Naive thymus-derived CD4-positive, alpha-beta T cell (primary cell): ENCODE measurements around the gene PRR16. TPM values are rescaled to one million over a fixed set of nuclear protein-coding genes. Genes with fewer than 3 reads are reported as not detected.

Experiments used
- ATAC-seq: fragments of 150-1000 bp; cut with Tn5 transposase; 2 replicates; pipeline ENCODE4 v1.10.0; 2021; ENCODE audit warnings: mild to moderate bottlenecking, moderate library complexity
- CTCF ChIA-PET: fragments of 350-600 bp; sonication (Branson Sonifier 250); formaldehyde crosslinking; loops from one replicate; lab custom pipeline; 2021; ENCODE audit warnings: antibody characterized with exemption; lab: Charles Lee
- POLR2A ChIA-PET: fragments of 350-600 bp; sonication (Branson Sonifier 250); formaldehyde crosslinking; loops from one replicate; lab custom pipeline; 2021; ENCODE audit warnings: antibody characterized with exemption, inconsistent platforms; lab: Charles Lee
- DNase-seq, 9 donors: peaks; one replicate each; pipeline versions ENCODE4 v3.0.0 to v3.0.0-alpha.2; 2020 to 2022; ENCODE audit warnings: mixed read lengths in 1 of 9
- H3K27ac ChIP-seq: one replicate; pipeline ENCODE4 v1.7.0; 2013; ENCODE audit warnings: mild to moderate bottlenecking, low read depth, low read length, moderate library complexity
- H3K27me3 ChIP-seq, 2 donors: one replicate each; pipeline ENCODE4 v1.7.0; 2013; ENCODE audit warnings: low read length in 2 of 2, mild to moderate bottlenecking in 2 of 2, moderate library complexity in 2 of 2; ENCODE audit not compliant: control insufficient read depth in 2 of 2, insufficient read depth in 2 of 2
- H3K36me3 ChIP-seq, 3 experiments: 1 replicate in 2 of 3; 2 replicates in 1 of 3; pipeline ENCODE4 v1.7.0; 2013; ENCODE audit warnings: low read length in 3 of 3, mild to moderate bottlenecking in 3 of 3, moderate library complexity in 1 of 3; ENCODE audit not compliant: insufficient read depth in 3 of 3, control insufficient read depth in 2 of 3
- H3K4me1 ChIP-seq, 2 donors: one replicate each; pipeline ENCODE4 v1.7.0; 2013; ENCODE audit warnings: low read length in 2 of 2, mild to moderate bottlenecking in 2 of 2, moderate library complexity in 1 of 2; ENCODE audit not compliant: control insufficient read depth in 2 of 2, insufficient read depth in 2 of 2
- H3K4me3 ChIP-seq: 2 replicates; pipeline ENCODE4 v1.7.0; 2013; ENCODE audit warnings: mild to moderate bottlenecking, low read length
- H3K9me3 ChIP-seq, 3 experiments: 1 replicate in 2 of 3; 2 replicates in 1 of 3; pipeline ENCODE4 v1.7.0; 2013; ENCODE audit warnings: low read length in 3 of 3; ENCODE audit not compliant: control insufficient read depth in 2 of 3
- H3K27ac Mint-ChIP-seq, 9 donors: one replicate each; pipeline ENCODE4 v1.8.0; 2020 to 2022; ENCODE audit warnings: mixed read lengths in 9 of 9, mild to moderate bottlenecking in 8 of 9, moderate library complexity in 5 of 9, inconsistent platforms in 2 of 9
- H3K27me3 Mint-ChIP-seq, 5 donors: one replicate each; pipeline ENCODE4 v1.8.0; 2021 to 2022; ENCODE audit warnings: mixed read lengths in 5 of 5, mild to moderate bottlenecking in 1 of 5
- H3K36me3 Mint-ChIP-seq, 5 donors: one replicate each; pipeline ENCODE4 v1.8.0; 2020 to 2022; ENCODE audit warnings: mixed read lengths in 5 of 5, mild to moderate bottlenecking in 3 of 5, inconsistent platforms in 1 of 5
- H3K4me1 Mint-ChIP-seq, 7 donors: one replicate each; pipeline ENCODE4 v1.8.0; 2020 to 2022; ENCODE audit warnings: mixed read lengths in 7 of 7, mild to moderate bottlenecking in 3 of 7, inconsistent platforms in 1 of 7
- H3K4me3 Mint-ChIP-seq, 10 donors: one replicate each; pipeline ENCODE4 v1.8.0; 2020 to 2022; ENCODE audit warnings: mild to moderate bottlenecking in 10 of 10, mixed read lengths in 10 of 10, moderate library complexity in 6 of 10, inconsistent platforms in 2 of 10
- H3K9me3 Mint-ChIP-seq, 11 donors: one replicate each; pipeline ENCODE4 v1.8.0; 2020 to 2022; ENCODE audit warnings: mixed read lengths in 11 of 11, mild to moderate bottlenecking in 4 of 11, inconsistent platforms in 1 of 11, moderate library complexity in 1 of 11
- intact Hi-C, 2 donors: fragments of 100-400 bp; cut with micrococcal nuclease; formaldehyde crosslinking; loops; one replicate each; pipeline ENCODE4 v1.15.1; 2023
- polyA plus RNA-seq, 2 donors: library from polyadenylated mRNA; unstranded; fragments of 300-500 nt; fragmentation: Illumina TruSeq; gene quantifications; one replicate each; pipeline ENCODE4 v1.2.3, GENCODE V29; 2021
- total RNA-seq, 6 experiments: library from RNA in 5 of 6; stranded (reverse) in 5 of 6; gene quantifications; 1 replicate in 5 of 6; 2 replicates in 1 of 6; pipeline ENCODE4 v1.2.3 and lab custom pipeline; 2021 to 2026

Gene PRR16
- total and polyA plus RNA-seq, 7 experiments from 2014 or later = not detected

DNA sequence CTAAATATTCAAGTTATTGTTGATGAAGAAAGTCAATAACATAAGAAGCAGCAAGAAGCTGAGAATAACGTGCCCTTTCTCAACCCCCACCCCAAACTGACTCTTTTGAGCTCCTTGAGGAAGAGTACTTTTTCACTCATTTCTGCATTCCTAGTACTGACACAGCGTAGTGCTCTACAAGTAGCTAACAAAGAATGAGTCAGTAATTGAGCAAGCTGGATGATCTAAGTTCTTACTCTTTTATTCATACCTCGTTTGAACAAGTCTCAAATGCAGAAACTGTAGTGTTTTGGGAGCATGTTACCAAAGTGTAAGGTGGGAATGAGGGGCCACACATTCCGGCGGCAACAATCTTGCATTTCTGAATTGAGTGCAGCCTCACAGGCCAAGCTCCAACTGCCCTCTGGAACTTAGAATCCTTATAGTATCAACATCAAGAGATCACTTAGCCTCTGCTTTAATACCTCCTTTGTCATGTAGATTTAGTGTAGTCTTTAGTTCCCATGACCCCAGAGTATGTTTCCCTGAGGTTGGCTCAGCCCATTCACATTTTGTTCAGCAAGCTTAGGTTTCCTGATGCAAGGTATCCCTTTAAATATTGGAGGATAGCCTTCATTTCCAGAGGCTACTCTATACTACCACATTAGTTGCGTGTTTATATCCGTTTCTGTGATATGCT is 152.0 kb downstream of the PRR16 start:
- intact Hi-C loops = no loop called here
- Histone ChIP-seq H3K9me3 (no peaks in the 10 kb centered on the region), H3K27ac (no peak overlapping the region), H3K4me3 (no peak overlapping the region), H3K27me3 (no peaks in the 10 kb centered on the region), H3K36me3 (no peaks in the 10 kb centered on the region), H3K4me1 (no peaks in the 10 kb centered on the region)
- peaks cover 0 to 14% (median 0%) of the 10 kb centered on the region in 11 donors for H3K9me3 Mint-ChIP-seq
- no peaks in the 10 kb centered on the region for H3K36me3 Mint-ChIP-seq
- no peaks in the 10 kb centered on the region for H3K4me1 Mint-ChIP-seq
- no peaks in the 10 kb centered on the region for H3K27me3 Mint-ChIP-seq
- no peak overlapping the region for H3K4me3 Mint-ChIP-seq
- H3K27ac Mint-ChIP-seq = no peak overlapping the region
- ATAC-seq = no peak
- DNase-seq = no peak
- POLR2A ChIA-PET = no interaction called here
- CTCF ChIA-PET = no interaction called here

DNA sequence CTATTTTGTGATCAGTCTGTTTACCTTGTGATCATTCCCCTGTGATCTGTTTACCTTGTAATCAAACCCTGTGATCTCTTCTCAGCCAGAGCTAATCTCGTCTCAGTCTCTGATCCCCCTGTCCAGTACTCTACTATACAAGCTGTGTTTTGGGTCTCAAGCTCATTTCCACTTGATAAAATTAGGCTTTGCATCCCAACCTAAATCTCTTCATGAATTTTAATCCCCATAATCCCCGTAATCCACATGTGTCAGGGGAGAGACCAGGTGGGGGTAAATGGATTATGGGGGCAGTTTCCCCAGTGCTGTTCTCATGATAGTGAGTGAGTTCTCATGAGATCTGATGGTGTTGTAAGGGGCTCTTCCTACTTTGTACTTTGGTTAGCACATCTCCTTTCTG is 157.2 kb downstream of the PRR16 start:
- ChIA-PET POLR2A (no interaction called here), CTCF (interaction anchor here (0.7 kb wide), 1 partner anchor 31 kb away, joined by 3 read pairs; no protein-coding TSS in a partner anchor)
- Histone ChIP-seq H3K4me1 (no peaks in the 10 kb centered on the region), H3K36me3 (no peaks in the 10 kb centered on the region), H3K9me3 (no peaks in the 10 kb centered on the region), H3K4me3 (no peak overlapping the region), H3K27ac (no peak overlapping the region), H3K27me3 (no peaks in the 10 kb centered on the region)
- Mint-ChIP-seq H3K4me3 (no peak overlapping the region), H3K27me3 (no peaks in the 10 kb centered on the region), H3K36me3 (no peaks in the 10 kb centered on the region), H3K9me3 (peaks cover 0 to 11% (median 2%) of the 10 kb centered on the region in 11 donors), H3K4me1 (peaks cover 0 to 5% (median 0%) of the 10 kb centered on the region in 7 donors), H3K27ac (no peak overlapping the region)
- DNase-seq (no peak), ATAC-seq (no peak)
- intact Hi-C loops = no loop called here

DNA sequence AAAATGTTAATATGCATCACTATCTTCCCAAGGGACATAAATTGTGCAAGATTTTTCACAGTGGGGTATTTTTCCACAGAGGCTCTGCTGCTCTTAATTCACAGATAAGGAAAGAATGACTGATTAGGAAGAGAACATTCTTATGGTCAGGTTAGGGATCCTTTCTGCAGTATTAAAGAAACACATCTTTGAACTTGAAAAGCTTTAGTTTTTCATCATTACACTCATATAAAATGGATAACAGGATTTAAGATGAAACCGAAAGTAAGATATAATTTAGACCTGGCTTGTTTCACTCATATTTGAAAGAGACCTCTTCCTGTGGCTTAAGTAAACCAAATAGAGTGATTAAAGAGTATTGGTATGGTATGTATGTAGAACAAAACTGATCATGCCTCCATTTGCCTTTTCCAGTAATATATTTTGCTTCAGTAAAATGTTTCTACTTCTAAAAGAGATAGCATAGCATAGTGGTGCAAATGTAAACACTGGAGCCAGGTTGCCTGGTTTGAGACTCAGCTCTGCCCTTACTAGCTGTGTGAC is 160.0 kb downstream of the PRR16 start:
- ATAC-seq (no peak), DNase-seq (no peak)
- Mint-ChIP-seq H3K9me3 (peaks cover 0 to 6% (median 2%) of the 10 kb centered on the region in 11 donors), H3K4me3 (no peak overlapping the region), H3K36me3 (no peaks in the 10 kb centered on the region), H3K27me3 (no peaks in the 10 kb centered on the region), H3K4me1 (peaks cover 0 to 5% (median 0%) of the 10 kb centered on the region in 7 donors), H3K27ac (no peak overlapping the region)
- Histone ChIP-seq H3K27ac (no peak overlapping the region), H3K4me3 (no peak overlapping the region), H3K27me3 (no peaks in the 10 kb centered on the region), H3K4me1 (no peaks in the 10 kb centered on the region), H3K9me3 (no peaks in the 10 kb centered on the region), H3K36me3 (no peaks in the 10 kb centered on the region)
- intact Hi-C loops = no loop called here
- CTCF ChIA-PET = no interaction called here
- POLR2A ChIA-PET = no interaction called here

DNA sequence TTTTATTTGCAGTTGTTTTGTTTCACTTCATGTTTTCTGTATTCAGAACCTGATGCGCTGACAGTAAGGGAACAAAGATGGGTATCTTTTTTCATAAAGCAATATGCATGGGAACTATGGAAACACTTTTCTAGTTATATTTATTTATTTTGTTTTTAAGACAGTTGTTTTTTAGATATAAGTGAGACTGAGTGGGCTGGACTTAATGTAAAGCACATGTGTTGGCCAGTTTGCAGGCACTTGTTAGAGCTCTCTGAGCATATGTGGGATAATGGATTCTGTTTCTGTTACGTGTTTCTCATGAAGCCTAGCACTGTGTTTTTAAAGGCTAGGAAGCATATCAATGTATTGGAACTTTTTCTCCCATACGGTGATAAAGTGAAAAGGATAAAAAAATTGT is 164.1 kb downstream of the PRR16 start:
- ChIA-PET POLR2A (no interaction called here), CTCF (no interaction called here)
- Histone ChIP-seq H3K9me3 (no peaks in the 10 kb centered on the region), H3K36me3 (no peaks in the 10 kb centered on the region), H3K4me1 (no peaks in the 10 kb centered on the region), H3K27ac (no peak overlapping the region), H3K4me3 (no peak overlapping the region), H3K27me3 (no peaks in the 10 kb centered on the region)
- Mint-ChIP-seq H3K4me1 (peaks cover 0 to 5% (median 0%) of the 10 kb centered on the region in 7 donors), H3K36me3 (no peaks in the 10 kb centered on the region), H3K4me3 (no peak overlapping the region), H3K27me3 (no peaks in the 10 kb centered on the region), H3K27ac (no peak overlapping the region), H3K9me3 (peaks cover 0 to 11% (median under 1%) of the 10 kb centered on the region in 11 donors)
- ATAC-seq = no peak
- no peak for DNase-seq
- intact Hi-C loops = no loop called here

DNA sequence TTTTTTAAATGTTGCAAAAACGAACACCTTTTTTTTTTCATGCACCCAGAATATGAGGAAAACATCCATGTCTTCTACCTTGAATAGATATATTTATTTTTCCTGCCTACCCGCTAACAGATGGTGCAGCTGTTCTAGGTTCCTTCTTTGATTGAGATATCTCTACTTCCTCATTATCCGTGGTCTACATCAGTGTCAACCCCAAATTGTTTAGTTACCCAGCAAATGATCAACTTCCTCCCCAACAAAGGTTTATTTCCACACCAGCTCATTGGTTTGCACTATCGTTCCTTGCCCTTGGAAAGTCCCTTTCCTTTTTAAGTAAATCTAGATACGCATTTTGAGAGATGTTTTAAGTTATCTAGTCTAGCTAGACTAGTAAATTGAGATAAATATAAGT is 166.4 kb downstream of the PRR16 start:
- H3K27ac ChIP-seq = no peak overlapping the region
- ATAC-seq (no peak), DNase-seq (no peak)
- ChIA-PET POLR2A (no interaction called here), CTCF (no interaction called here)
- H3K4me1 Mint-ChIP-seq = no peaks in the 10 kb centered on the region
- no peaks in the 10 kb centered on the region for H3K9me3 ChIP-seq
- H3K27me3 Mint-ChIP-seq = no peaks in the 10 kb centered on the region
- H3K27me3 ChIP-seq = no peaks in the 10 kb centered on the region
- H3K9me3 Mint-ChIP-seq = peaks cover 0 to 9% (median 3%) of the 10 kb centered on the region in 11 donors
- intact Hi-C loops = no loop called here
- no peak overlapping the region for H3K27ac Mint-ChIP-seq
- no peaks in the 10 kb centered on the region for H3K4me1 ChIP-seq
- no peak overlapping the region for H3K4me3 ChIP-seq
- no peaks in the 10 kb centered on the region for H3K36me3 Mint-ChIP-seq
- no peak overlapping the region for H3K4me3 Mint-ChIP-seq
- no peaks in the 10 kb centered on the region for H3K36me3 ChIP-seq

DNA sequence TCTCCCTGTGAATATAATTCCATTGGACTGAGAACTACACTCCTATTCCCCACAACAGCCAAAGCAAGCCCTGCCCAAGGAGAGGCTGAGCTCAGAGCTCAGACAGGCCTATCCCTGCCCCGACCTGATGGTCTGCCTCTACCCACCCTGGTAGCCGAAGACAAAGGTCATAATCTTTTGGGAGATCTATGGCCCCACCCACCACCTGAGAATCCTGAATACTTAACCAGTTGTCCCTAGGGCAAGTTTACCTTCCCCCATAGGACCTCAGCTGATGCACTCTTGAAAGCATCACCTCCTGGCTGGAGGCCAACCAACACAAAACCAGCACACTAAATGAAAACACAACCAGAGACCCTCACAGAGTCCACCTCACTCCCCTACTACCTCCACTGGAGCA is 167.5 kb downstream of the PRR16 start:
- Histone ChIP-seq H3K4me3 (no peak overlapping the region), H3K27ac (no peak overlapping the region), H3K4me1 (no peaks in the 10 kb centered on the region), H3K36me3 (no peaks in the 10 kb centered on the region), H3K27me3 (no peaks in the 10 kb centered on the region), H3K9me3 (no peaks in the 10 kb centered on the region)
- Mint-ChIP-seq H3K36me3 (no peaks in the 10 kb centered on the region), H3K4me1 (no peaks in the 10 kb centered on the region), H3K27ac (no peak overlapping the region), H3K9me3 (peaks cover 0 to 12% (median 3%) of the 10 kb centered on the region in 11 donors), H3K27me3 (no peaks in the 10 kb centered on the region), H3K4me3 (no peak overlapping the region)
- intact Hi-C loops = no loop called here
- DNase-seq (no peak), ATAC-seq (no peak)
- ChIA-PET POLR2A (no interaction called here), CTCF (no interaction called here)

DNA sequence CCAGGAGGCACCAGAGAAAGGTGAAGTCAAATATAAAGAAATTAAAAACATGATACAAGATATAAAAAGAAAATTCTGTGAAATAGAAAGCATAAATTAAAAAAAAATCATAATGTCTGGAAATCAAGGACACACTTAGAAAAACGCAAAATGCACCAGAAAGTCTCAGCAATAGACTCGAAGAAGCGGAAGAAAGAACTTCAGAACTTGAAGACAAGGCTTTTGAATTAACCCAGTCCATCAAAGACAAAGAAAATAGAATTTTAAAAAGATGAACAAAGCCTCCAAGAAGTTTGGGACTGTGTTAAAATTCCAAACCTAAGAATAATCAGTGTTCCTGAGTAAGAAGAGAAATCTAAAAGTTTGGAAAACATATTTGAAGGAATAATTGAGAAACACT is 168.3 kb downstream of the PRR16 start:
- no peak for DNase-seq
- no peaks in the 10 kb centered on the region for H3K27me3 ChIP-seq

More for the DNA sequence above, 168.3 kb downstream of the PRR16 start:
- H3K9me3 ChIP-seq = no peaks in the 10 kb centered on the region
- no peak overlapping the region for H3K4me3 ChIP-seq
- Mint-ChIP-seq H3K4me1 (no peaks in the 10 kb centered on the region), H3K27ac (no peak overlapping the region), H3K36me3 (no peaks in the 10 kb centered on the region), H3K4me3 (no peak overlapping the region), H3K27me3 (no peaks in the 10 kb centered on the region), H3K9me3 (peaks cover 0 to 12% (median 3%) of the 10 kb centered on the region in 11 donors)
- intact Hi-C loops = no loop called here
- ChIA-PET CTCF (no interaction called here), POLR2A (no interaction called here)
- H3K36me3 ChIP-seq = no peaks in the 10 kb centered on the region
- ATAC-seq = no peak
- no peaks in the 10 kb centered on the region for H3K4me1 ChIP-seq
- no peak overlapping the region for H3K27ac ChIP-seq
